ENCODE data around the gene PDSS2. TPM values are rescaled to one million over a fixed set of nuclear protein-coding genes. Genes with fewer than 3 reads are reported as not detected.
"Not testable (repeated sequence)": the region's sequence is repeated elsewhere in the genome, so short reads cannot be mapped to it uniquely, and the experiment has no call there.

Gene PDSS2
- total and polyA plus RNA-seq, 2 donors (not counting 1 experiment from before 2014, with no cell fraction given), result 16.9 to 17.0 TPM

- no peak for DNase-seq
- WGBS (ENCODE audit: insufficient coverage), result 93% methylated on average over 3 of the region's 3 CpGs
- ATAC-seq (ENCODE audit: low read depth), result no peak
- Histone ChIP-seq H3K36me3 (replicated peaks in 1 of 2; ENCODE audit: control extremely low read depth in 1 of 2, control insufficient read depth in 1 of 2, extremely low read depth in 1 of 2, insufficient read depth in 2 of 2, low read length in 1 of 2) (peaks cover 0 to 1% of the 10 kb centered on the region in 2 experiments), H3K4me1 (ENCODE audit: control insufficient read depth in 2 of 2, insufficient read depth in 2 of 2, low read length in 2 of 2) (no peaks in the 10 kb centered on the region), H3K27ac (ENCODE audit: low read length in 2 of 2) (no peak overlapping the region), H3K9me3 (ENCODE audit: control extremely low read depth in 1 of 3, control insufficient read depth in 2 of 3, insufficient read depth in 1 of 3, low read length in 2 of 3) (no peaks in the 10 kb centered on the region), H3K9ac (ENCODE audit: low read length) (no peak overlapping the region), H4K20me1 (ENCODE audit: control insufficient read depth, insufficient read depth, low read length, poor library complexity, severe bottlenecking) (peaks cover 6% of the 10 kb centered on the region), H3K4me2 (replicated peaks; ENCODE audit: low read depth, low read length, poor library complexity, severe bottlenecking) (no peak overlapping the region), H3K27me3 (replicated peaks in 1 of 4; ENCODE audit: control extremely low read depth in 1 of 4, control insufficient read depth in 3 of 4, insufficient read depth in 4 of 4, low read length in 3 of 4) (no peaks in the 10 kb centered on the region), H3K79me2 (ENCODE audit: control insufficient read depth, insufficient read depth, low read length) (peaks cover 2% of the 10 kb centered on the region), H3K4me3 (ENCODE audit: control extremely low read depth in 1 of 5, extremely low read depth in 1 of 5, insufficient read depth in 1 of 5, low read depth in 2 of 5, low read length in 4 of 5) (no peak overlapping the region), H2AFZ (ENCODE audit: insufficient read depth, low read depth, low read length, poor library complexity, severe bottlenecking) (no peak overlapping the region)
- ChIA-PET POLR2A (no interaction called here), CTCF (no interaction called here)
- TF ChIP-seq CTCF (IDR thresholded peaks at IDR 0.05) (no peak), EZH2 (IDR thresholded peaks at IDR 0.05; ENCODE audit: borderline replicate concordance, insufficient read depth, low read depth, low read length, poor library complexity, severe bottlenecking) (no peak)
- no peaks in the 10 kb centered on the region for H3K4me1 Mint-ChIP-seq
- H3K9me3 Mint-ChIP-seq (ENCODE audit: insufficient read depth), result no peaks in the 10 kb centered on the region
- intact Hi-C loops (cut with micrococcal nuclease), result no loop called here
- no peak overlapping the region for H3K27ac Mint-ChIP-seq
- no peak overlapping the region for H3K4me3 Mint-ChIP-seq
- H3K27me3 Mint-ChIP-seq, result no peaks in the 10 kb centered on the region
These were observed 168.9 kb downstream of the PDSS2 start for GRCh38 chr6:107290491-107290890.

DNA sequence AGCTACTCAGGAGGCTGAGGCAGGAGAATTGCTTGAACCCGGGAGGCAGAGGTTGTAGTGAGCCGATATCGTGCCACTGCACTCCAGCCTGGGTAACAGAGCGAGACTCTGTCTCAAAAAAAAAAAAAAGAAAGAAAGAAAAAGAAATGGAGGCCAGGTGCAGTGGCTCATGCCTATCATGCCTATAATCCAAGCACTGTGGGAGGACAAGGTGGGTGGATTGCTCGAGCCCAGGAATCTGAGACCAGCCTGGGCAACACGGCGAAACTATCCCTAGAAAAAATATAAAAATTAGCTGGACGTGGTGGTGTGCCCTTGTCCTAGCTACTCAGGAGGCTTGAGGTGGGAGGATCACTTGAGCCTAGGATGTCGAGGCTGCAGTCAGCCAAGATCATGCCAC lies 170.1 kb downstream of the PDSS2 start:
- intact Hi-C loops (cut with micrococcal nuclease); DNase-seq; H3K27me3 Mint-ChIP-seq; H3K4me1 Mint-ChIP-seq; H3K9me3 Mint-ChIP-seq (ENCODE audit: insufficient read depth); ATAC-seq (ENCODE audit: low read depth); H3K4me2 ChIP-seq (replicated peaks; ENCODE audit: low read depth, low read length, poor library complexity, severe bottlenecking); POLR2A ChIA-PET; H3K9ac ChIP-seq (ENCODE audit: low read length); H3K4me1 ChIP-seq (ENCODE audit: control insufficient read depth in 2 of 2, insufficient read depth in 2 of 2, low read length in 2 of 2); H3K4me3 Mint-ChIP-seq; CTCF ChIA-PET; H3K27ac ChIP-seq (ENCODE audit: low read length in 2 of 2); H3K36me3 ChIP-seq (replicated peaks in 1 of 2; ENCODE audit: control extremely low read depth in 1 of 2, control insufficient read depth in 1 of 2, extremely low read depth in 1 of 2, insufficient read depth in 2 of 2, low read length in 1 of 2); H3K27ac Mint-ChIP-seq; H3K4me3 ChIP-seq (ENCODE audit: control extremely low read depth in 1 of 5, extremely low read depth in 1 of 5, insufficient read depth in 1 of 5, low read depth in 2 of 5, low read length in 4 of 5); H3K79me2 ChIP-seq (ENCODE audit: control insufficient read depth, insufficient read depth, low read length); H2AFZ ChIP-seq (ENCODE audit: insufficient read depth, low read depth, low read length, poor library complexity, severe bottlenecking); H3K9me3 ChIP-seq (ENCODE audit: control extremely low read depth in 1 of 3, control insufficient read depth in 2 of 3, insufficient read depth in 1 of 3, low read length in 2 of 3); H3K27me3 ChIP-seq (replicated peaks in 1 of 4; ENCODE audit: control extremely low read depth in 1 of 4, control insufficient read depth in 3 of 4, insufficient read depth in 4 of 4, low read length in 3 of 4); H4K20me1 ChIP-seq (ENCODE audit: control insufficient read depth, insufficient read depth, low read length, poor library complexity, severe bottlenecking): not testable (repeated sequence)
- WGBS (ENCODE audit: insufficient coverage), result 92% methylated on average over 6 of the region's 9 CpGs

GRCh38 chr6:107285683-107286082 lies 173.7 kb downstream of the PDSS2 start:
- H3K9ac ChIP-seq (ENCODE audit: low read length); H3K4me3 Mint-ChIP-seq; H3K27me3 Mint-ChIP-seq; H3K27ac Mint-ChIP-seq; H3K4me2 ChIP-seq (replicated peaks; ENCODE audit: low read depth, low read length, poor library complexity, severe bottlenecking); POLR2A ChIA-PET; H3K27ac ChIP-seq (ENCODE audit: low read length in 2 of 2); H3K4me3 ChIP-seq (ENCODE audit: control extremely low read depth in 1 of 5, extremely low read depth in 1 of 5, insufficient read depth in 1 of 5, low read depth in 2 of 5, low read length in 4 of 5); DNase-seq; H3K27me3 ChIP-seq (replicated peaks in 1 of 4; ENCODE audit: control extremely low read depth in 1 of 4, control insufficient read depth in 3 of 4, insufficient read depth in 4 of 4, low read length in 3 of 4); H4K20me1 ChIP-seq (ENCODE audit: control insufficient read depth, insufficient read depth, low read length, poor library complexity, severe bottlenecking); intact Hi-C loops (cut with micrococcal nuclease); H3K79me2 ChIP-seq (ENCODE audit: control insufficient read depth, insufficient read depth, low read length); CTCF ChIA-PET; ATAC-seq (ENCODE audit: low read depth); H3K9me3 ChIP-seq (ENCODE audit: control extremely low read depth in 1 of 3, control insufficient read depth in 2 of 3, insufficient read depth in 1 of 3, low read length in 2 of 3); H3K4me1 Mint-ChIP-seq; H2AFZ ChIP-seq (ENCODE audit: insufficient read depth, low read depth, low read length, poor library complexity, severe bottlenecking); H3K9me3 Mint-ChIP-seq (ENCODE audit: insufficient read depth); H3K4me1 ChIP-seq (ENCODE audit: control insufficient read depth in 2 of 2, insufficient read depth in 2 of 2, low read length in 2 of 2); H3K36me3 ChIP-seq (replicated peaks in 1 of 2; ENCODE audit: control extremely low read depth in 1 of 2, control insufficient read depth in 1 of 2, extremely low read depth in 1 of 2, insufficient read depth in 2 of 2, low read length in 1 of 2): not testable (repeated sequence)
- WGBS (ENCODE audit: insufficient coverage), result 97% methylated on average over 6 of the region's 6 CpGs

Measured in B cell (primary cell).